ENCODE measurements around the gene ZNF423. TPM values are rescaled to one million over a fixed set of nuclear protein-coding genes. Genes with fewer than 3 reads are reported as not detected.

ZNF423 gene
- total RNA-seq, 2 donors from 2014 or later, result not detected

- Mint-ChIP-seq H3K4me1 (ENCODE audit: low read depth) (no peaks in the 10 kb centered on the region), H3K9me3 (no peaks in the 10 kb centered on the region), H3K27me3 (ENCODE audit: low read depth) (no peaks in the 10 kb centered on the region), H3K36me3 (ENCODE audit: insufficient read depth in 2 of 2) (peaks cover 0 to 2% of the 10 kb centered on the region in 2 donors), H3K27ac (no peak overlapping the region), H3K4me3 (no peak overlapping the region)
- DNase-seq (no peak), ATAC-seq (replicated peaks in 1 of 2) (no peak)
Measured at GRCh38 chr16:49638673-49639610, 217.0 kb downstream of the ZNF423 start.

GRCh38 chr16:49637933-49638672 is 217.8 kb downstream of the ZNF423 start:
- ATAC-seq (replicated peaks in 1 of 2) (no peak), DNase-seq (no peak)
- no peak overlapping the region for H3K4me3 Mint-ChIP-seq
- H3K27ac Mint-ChIP-seq, result no peak overlapping the region
- H3K4me1 Mint-ChIP-seq (ENCODE audit: low read depth), result no peaks in the 10 kb centered on the region
- no peaks in the 10 kb centered on the region for H3K36me3 Mint-ChIP-seq (ENCODE audit: insufficient read depth in 2 of 2)
- H3K27me3 Mint-ChIP-seq (ENCODE audit: low read depth), result no peaks in the 10 kb centered on the region
- no peaks in the 10 kb centered on the region for H3K9me3 Mint-ChIP-seq

DNA sequence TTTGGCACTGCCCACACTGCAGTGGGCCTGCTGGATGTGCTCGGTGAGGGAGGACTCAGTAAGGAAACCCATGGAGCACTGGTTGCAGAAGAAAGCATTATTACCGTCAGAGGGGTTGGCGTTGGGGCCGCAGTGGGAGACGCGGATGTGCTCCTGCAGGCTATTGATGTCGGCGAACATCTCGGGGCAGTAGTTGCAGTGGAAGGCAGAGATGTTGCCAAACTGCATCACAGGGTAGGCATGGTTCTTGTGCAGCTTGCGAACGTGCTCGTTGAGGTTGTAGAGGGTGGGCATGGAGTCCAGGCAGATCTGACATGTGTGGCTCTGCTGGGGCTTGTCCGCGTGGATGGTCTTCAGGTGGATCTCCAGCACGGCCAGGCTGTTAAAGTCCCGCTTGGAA is 218.4 kb downstream of the ZNF423 start:
- DNase-seq (no peak), ATAC-seq (replicated peaks in 1 of 2) (no peak)
- no peaks in the 10 kb centered on the region for H3K4me1 Mint-ChIP-seq (ENCODE audit: low read depth)
- no peaks in the 10 kb centered on the region for H3K36me3 Mint-ChIP-seq (ENCODE audit: insufficient read depth in 2 of 2)
- H3K27me3 Mint-ChIP-seq (ENCODE audit: low read depth), result no peaks in the 10 kb centered on the region
- H3K27ac Mint-ChIP-seq, result no peak overlapping the region
- H3K4me3 Mint-ChIP-seq, result no peak overlapping the region
- no peaks in the 10 kb centered on the region for H3K9me3 Mint-ChIP-seq

DNA sequence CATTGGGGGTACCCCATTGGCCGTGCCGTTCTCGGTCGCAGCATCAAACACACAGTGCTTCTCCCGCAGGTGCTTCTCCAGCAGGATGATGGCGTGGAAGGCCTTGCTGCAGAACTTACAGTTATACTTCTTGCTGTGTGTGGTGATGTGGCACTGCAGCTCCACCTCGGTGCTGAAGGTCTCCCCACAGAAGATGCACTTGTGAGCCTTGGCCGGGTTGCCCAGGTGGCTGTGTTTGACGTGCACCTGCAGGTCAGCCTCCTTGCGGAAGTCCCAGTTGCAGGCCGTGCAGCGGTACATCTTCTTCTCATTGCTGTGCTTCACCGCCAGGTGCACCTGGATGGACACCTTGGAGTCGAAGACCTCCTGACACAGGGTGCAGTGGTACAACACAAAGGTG is 219.3 kb downstream of the ZNF423 start:
- no peaks in the 10 kb centered on the region for H3K36me3 Mint-ChIP-seq (ENCODE audit: insufficient read depth in 2 of 2)
- H3K4me3 Mint-ChIP-seq, result no peak overlapping the region
- H3K4me1 Mint-ChIP-seq (ENCODE audit: low read depth), result no peaks in the 10 kb centered on the region
- DNase-seq, result no peak
- no peak for ATAC-seq (replicated peaks in 1 of 2)
- H3K9me3 Mint-ChIP-seq, result no peaks in the 10 kb centered on the region
- H3K27me3 Mint-ChIP-seq (ENCODE audit: low read depth), result no peaks in the 10 kb centered on the region
- no peak overlapping the region for H3K27ac Mint-ChIP-seq

DNA sequence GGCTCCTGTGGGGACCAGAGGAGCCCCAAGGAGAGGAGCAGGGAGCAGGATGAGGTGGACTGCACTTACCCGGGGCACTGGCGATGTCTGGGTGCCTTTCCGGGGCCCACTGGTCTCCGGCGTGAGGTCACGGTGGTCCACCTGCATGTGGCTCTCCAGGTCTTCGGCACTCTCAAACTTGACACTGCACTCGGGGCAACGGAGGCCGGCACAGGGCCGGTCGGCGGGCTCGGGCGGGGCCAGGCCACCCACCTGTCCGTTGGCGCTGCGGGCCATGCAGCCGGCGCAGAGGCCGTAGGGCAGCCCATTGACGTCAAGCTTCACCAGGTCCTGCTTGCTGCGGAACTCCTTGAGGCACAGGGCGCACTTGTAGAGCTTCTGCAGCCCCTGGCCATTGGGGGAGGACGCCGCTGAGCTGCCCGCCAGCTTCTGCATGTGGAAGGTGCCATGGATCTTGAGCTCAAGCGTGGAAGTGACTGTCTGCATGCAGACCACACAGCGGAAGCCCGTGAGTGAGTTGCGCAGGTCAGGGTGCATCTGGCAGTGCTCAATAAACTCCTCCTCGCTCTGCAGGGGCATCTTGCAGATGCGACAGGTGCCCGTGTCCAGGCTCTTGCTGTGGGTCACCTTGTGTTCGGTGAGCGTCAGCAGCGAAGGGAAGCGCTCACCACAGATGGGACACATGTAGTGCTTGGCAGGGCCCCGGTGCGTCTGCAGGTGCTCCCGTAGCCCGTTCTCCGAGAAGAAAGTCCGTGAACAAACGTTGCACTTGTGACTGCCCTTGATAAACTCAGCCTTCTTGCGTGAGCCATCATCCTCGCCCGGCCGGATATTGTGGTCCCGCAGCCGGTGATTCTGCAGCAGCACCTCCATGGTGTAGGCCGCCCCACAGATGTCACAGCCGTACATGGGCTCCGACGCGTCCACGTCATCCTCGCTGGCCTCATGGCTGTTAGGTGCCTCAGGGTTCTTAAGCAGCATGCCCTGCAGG is 220.0 kb downstream of the ZNF423 start:
- no peaks in the 10 kb centered on the region for H3K9me3 Mint-ChIP-seq
- no peaks in the 10 kb centered on the region for H3K27me3 Mint-ChIP-seq (ENCODE audit: low read depth)
- ATAC-seq (replicated peaks in 1 of 2), result no peak
- no peaks in the 10 kb centered on the region for H3K36me3 Mint-ChIP-seq (ENCODE audit: insufficient read depth in 2 of 2)
- no peak overlapping the region for H3K4me3 Mint-ChIP-seq
- no peak overlapping the region for H3K27ac Mint-ChIP-seq
- H3K4me1 Mint-ChIP-seq (ENCODE audit: low read depth), result no peaks in the 10 kb centered on the region
- no peak for DNase-seq

GRCh38 chr16:49635009-49635350 is 220.9 kb downstream of the ZNF423 start:
- no peaks in the 10 kb centered on the region for H3K27me3 Mint-ChIP-seq (ENCODE audit: low read depth)
- no peak for DNase-seq

DNA sequence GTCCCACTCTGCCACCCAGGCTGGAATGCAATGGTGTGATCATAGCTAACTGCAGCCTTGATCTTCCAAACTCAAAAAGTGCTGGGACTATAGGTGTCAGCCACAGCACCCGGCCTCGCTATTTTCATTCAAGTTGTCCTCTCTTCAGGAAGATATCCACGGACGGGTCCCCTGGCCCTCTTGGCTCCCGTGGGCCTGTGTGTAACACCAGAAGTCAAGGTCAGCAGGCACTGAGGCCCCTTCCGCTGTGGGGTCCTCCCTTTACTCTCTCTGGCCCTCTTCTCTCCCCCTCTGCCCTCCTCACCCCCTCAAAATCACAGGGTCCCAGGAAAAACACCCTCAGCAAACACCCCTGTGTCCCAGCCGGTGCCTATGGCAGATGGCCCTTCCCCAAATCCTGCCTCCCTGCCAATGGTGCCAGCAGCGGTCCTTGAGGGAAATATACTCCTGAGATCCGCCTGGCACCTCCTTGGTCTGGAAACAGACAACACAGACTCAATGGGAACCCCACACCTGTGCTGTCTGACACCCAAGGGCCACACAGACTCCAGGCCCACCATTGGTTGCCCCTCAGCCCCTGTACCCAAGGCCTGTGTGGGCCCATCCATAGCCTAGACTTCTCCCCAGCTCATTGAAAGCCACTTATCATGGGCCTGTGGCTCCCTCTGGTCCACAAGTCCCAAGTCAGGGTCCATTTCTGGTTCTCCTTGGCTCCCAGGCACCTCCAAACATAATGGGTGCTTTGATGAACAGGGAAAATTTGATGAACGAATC is 221.5 kb downstream of the ZNF423 start:
- Mint-ChIP-seq H3K4me3 (no peak overlapping the region), H3K36me3 (ENCODE audit: insufficient read depth in 2 of 2) (no peaks in the 10 kb centered on the region), H3K4me1 (ENCODE audit: low read depth) (no peaks in the 10 kb centered on the region), H3K27ac (no peak overlapping the region), H3K27me3 (ENCODE audit: low read depth) (no peaks in the 10 kb centered on the region), H3K9me3 (no peaks in the 10 kb centered on the region)
- DNase-seq (no peak), ATAC-seq (replicated peaks in 1 of 2) (no peak)

More at GRCh38 chr16:49635009-49635350, 220.9 kb downstream of the ZNF423 start:
- H3K4me1 Mint-ChIP-seq (ENCODE audit: low read depth), result no peaks in the 10 kb centered on the region
- H3K9me3 Mint-ChIP-seq, result no peaks in the 10 kb centered on the region
- no peaks in the 10 kb centered on the region for H3K36me3 Mint-ChIP-seq (ENCODE audit: insufficient read depth in 2 of 2)
- no peak overlapping the region for H3K27ac Mint-ChIP-seq
- no peak overlapping the region for H3K4me3 Mint-ChIP-seq
- no peak for ATAC-seq (replicated peaks in 1 of 2)

DNA sequence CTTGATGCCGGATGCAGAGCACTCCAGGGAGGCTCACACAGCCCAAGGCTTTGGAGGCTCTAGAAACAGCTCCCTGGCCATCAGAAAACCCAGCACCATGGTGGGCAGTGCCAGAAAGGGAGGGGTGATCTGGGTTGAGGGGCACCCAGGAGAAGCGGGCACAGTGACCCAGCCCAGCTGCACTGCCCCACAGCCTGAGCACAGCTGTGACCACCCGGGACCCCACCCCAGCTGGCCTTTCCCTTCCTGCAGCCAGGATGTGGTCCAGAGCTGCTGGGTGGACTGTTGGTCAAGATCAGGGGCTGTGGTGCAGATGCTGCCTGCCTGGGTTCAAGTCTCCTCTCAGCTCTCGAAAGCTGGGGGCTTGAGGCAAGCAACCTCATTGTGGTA is 223.1 kb downstream of the ZNF423 start:
- no peaks in the 10 kb centered on the region for H3K36me3 Mint-ChIP-seq (ENCODE audit: insufficient read depth in 2 of 2)
- ATAC-seq (replicated peaks in 1 of 2) (no peak), DNase-seq (no peak)
- no peaks in the 10 kb centered on the region for H3K9me3 Mint-ChIP-seq
- H3K27me3 Mint-ChIP-seq (ENCODE audit: low read depth), result no peaks in the 10 kb centered on the region
- no peak overlapping the region for H3K4me3 Mint-ChIP-seq
- no peak overlapping the region for H3K27ac Mint-ChIP-seq
- no peaks in the 10 kb centered on the region for H3K4me1 Mint-ChIP-seq (ENCODE audit: low read depth)

DNA sequence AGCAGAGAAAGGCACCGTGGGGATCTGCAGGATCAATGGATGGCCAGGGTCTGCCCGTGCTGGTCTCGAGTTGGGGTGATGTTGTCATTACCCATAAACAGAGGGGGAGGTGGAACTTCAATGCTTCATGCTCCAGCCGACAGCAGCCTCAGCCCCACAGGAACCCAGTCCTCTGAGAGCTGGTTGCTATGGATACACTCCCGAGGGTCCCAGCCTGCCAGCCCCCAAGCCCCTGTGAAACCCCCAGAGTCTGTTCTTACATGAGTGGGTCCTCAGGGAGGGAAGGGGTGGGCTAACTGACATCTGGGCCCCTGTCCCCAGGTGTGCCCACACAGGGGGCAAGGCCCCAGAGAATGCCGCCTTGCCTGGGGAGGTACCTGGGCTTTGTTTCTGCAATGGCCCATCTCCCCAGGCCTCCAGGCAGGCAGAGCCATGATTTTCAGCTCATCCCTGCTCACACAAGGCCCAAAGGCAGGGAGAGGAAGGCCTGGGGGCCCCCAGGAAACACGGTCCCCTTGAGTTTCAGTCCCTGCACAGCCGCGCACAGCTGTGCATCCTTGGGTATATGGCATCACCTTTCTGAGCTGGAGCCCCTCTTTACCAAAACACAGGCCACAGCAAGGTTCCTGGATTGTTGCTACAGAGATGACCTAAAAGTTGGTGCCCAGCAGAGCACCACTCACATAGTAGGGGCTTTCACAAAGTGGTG is 223.7 kb downstream of the ZNF423 start:
- ATAC-seq (replicated peaks in 1 of 2) (no peak), DNase-seq (no peak)
- no peaks in the 10 kb centered on the region for H3K9me3 Mint-ChIP-seq
- no peak overlapping the region for H3K27ac Mint-ChIP-seq
- no peaks in the 10 kb centered on the region for H3K4me1 Mint-ChIP-seq (ENCODE audit: low read depth)
- no peak overlapping the region for H3K4me3 Mint-ChIP-seq
- H3K36me3 Mint-ChIP-seq (ENCODE audit: insufficient read depth in 2 of 2), result no peaks in the 10 kb centered on the region
- no peaks in the 10 kb centered on the region for H3K27me3 Mint-ChIP-seq (ENCODE audit: low read depth)

GRCh38 chr16:49631187-49632041 is 224.5 kb downstream of the ZNF423 start:
- DNase-seq, result no peak
- no peaks in the 10 kb centered on the region for H3K36me3 Mint-ChIP-seq (ENCODE audit: insufficient read depth in 2 of 2)
- no peaks in the 10 kb centered on the region for H3K27me3 Mint-ChIP-seq (ENCODE audit: low read depth)
- H3K27ac Mint-ChIP-seq, result no peak overlapping the region
- no peak overlapping the region for H3K4me3 Mint-ChIP-seq
- no peaks in the 10 kb centered on the region for H3K9me3 Mint-ChIP-seq
- no peak for ATAC-seq (replicated peaks in 1 of 2)
- no peaks in the 10 kb centered on the region for H3K4me1 Mint-ChIP-seq (ENCODE audit: low read depth)

DNA sequence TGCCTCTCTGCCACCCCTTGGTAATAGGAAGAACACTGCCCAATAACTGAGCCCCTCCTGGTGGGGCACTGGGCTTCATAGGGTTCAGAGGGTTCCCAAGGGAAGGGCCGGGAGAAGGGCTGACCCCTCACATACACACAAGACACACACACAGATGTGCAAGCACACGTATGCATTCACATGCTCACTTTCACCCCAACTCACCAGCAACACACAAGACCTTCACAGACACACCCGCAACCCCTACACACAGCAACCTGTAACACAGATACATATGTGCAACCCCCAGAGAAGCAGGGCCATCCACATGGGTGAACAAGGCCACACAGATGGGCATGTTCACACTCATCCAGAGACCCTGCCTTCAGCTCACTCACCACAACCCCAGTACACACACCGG is 225.1 kb downstream of the ZNF423 start:
- no peak overlapping the region for H3K4me3 Mint-ChIP-seq
- no peaks in the 10 kb centered on the region for H3K4me1 Mint-ChIP-seq (ENCODE audit: low read depth)
- no peak for DNase-seq
- no peaks in the 10 kb centered on the region for H3K27me3 Mint-ChIP-seq (ENCODE audit: low read depth)
- no peak for ATAC-seq (replicated peaks in 1 of 2)
- no peaks in the 10 kb centered on the region for H3K9me3 Mint-ChIP-seq
- H3K27ac Mint-ChIP-seq, result no peak overlapping the region
- no peaks in the 10 kb centered on the region for H3K36me3 Mint-ChIP-seq (ENCODE audit: insufficient read depth in 2 of 2)

All from activated T-cell treated with anti-CD3 and anti-CD28 coated beads, Interleukin-2, amount 50 U/mL, for 72 hours (primary cell).